Astrocyte (in vitro differentiated cells and primary cell): ENCODE data around the gene CHCHD6. TPM values are rescaled to one million over a fixed set of nuclear protein-coding genes. Genes with fewer than 3 reads are reported as not detected.
A peak's percentile ranks its signal among the peaks of the same experiment; 100 is the strongest.

Source experiments
- DNase-seq: peaks from one replicate; pipeline ENCODE4 v3.0.0-alpha.2; 2010; ENCODE audit warnings: low read depth
- FAIRE-seq: peaks from 2 replicates; lab custom pipeline; 2011; peaks lifted over from hg19 to GRCh38; lab: Jason Lieb, UNC
- H2AFZ ChIP-seq: 2 replicates; pipeline ENCODE4 v1.6.0; 2012; ENCODE audit warnings: low read depth, low read length, inconsistent platforms
- H3K27ac ChIP-seq: 2 replicates; pipeline ENCODE4 v1.5.1; 2011; ENCODE audit warnings: low read depth, low read length, inconsistent platforms
- H3K27me3 ChIP-seq: 2 replicates; pipeline ENCODE4 v1.6.0; 2011; ENCODE audit warnings: low read length, inconsistent platforms; ENCODE audit not compliant: insufficient read depth
- H3K36me3 ChIP-seq: 2 replicates; pipeline ENCODE4 v1.5.1; 2011; ENCODE audit warnings: low read length, inconsistent platforms; ENCODE audit not compliant: insufficient read depth
- H3K4me1 ChIP-seq: 2 replicates; pipeline ENCODE4 v1.5.1; 2011; ENCODE audit warnings: low read length, inconsistent platforms; ENCODE audit not compliant: insufficient read depth
- H3K4me2 ChIP-seq: 2 replicates; pipeline ENCODE4 v1.6.0; 2012; ENCODE audit warnings: low read length, inconsistent platforms
- H3K4me3 ChIP-seq: 2 replicates; pipeline ENCODE4 v1.5.1; 2011; ENCODE audit warnings: low read depth, mild to moderate bottlenecking, low read length, inconsistent platforms; ENCODE audit not compliant: insufficient read depth
- H3K79me2 ChIP-seq: 2 replicates; pipeline ENCODE4 v1.6.0; 2012; ENCODE audit warnings: mild to moderate bottlenecking, low read length, inconsistent platforms; ENCODE audit not compliant: insufficient read depth
- H3K9ac ChIP-seq: 2 replicates; pipeline ENCODE4 v1.6.0; 2012; ENCODE audit warnings: mild to moderate bottlenecking, low read length, inconsistent platforms
- H3K9me3 ChIP-seq: 2 replicates; pipeline ENCODE4 v1.5.1; 2012; ENCODE audit warnings: low read depth, mild to moderate bottlenecking, low read length, inconsistent platforms; ENCODE audit not compliant: insufficient read depth
- H4K20me1 ChIP-seq: 2 replicates; pipeline ENCODE4 v1.6.0; 2012; ENCODE audit warnings: low read length, inconsistent platforms; ENCODE audit not compliant: insufficient read depth
- H3K27ac Mint-ChIP-seq: one replicate; pipeline ENCODE4 v1.8.0; 2021; ENCODE audit warnings: mild to moderate bottlenecking, mixed read lengths; ENCODE audit not compliant: unreplicated experiment
- H3K27me3 Mint-ChIP-seq: one replicate; pipeline ENCODE4 v1.8.0; 2021; ENCODE audit warnings: low read depth, mixed read lengths; ENCODE audit not compliant: unreplicated experiment
- H3K36me3 Mint-ChIP-seq: one replicate; pipeline ENCODE4 v1.8.0; 2021; ENCODE audit warnings: low read depth, mixed read lengths; ENCODE audit not compliant: unreplicated experiment
- H3K4me1 Mint-ChIP-seq: one replicate; pipeline ENCODE4 v1.8.0; 2021; ENCODE audit warnings: low read depth, mixed read lengths; ENCODE audit not compliant: unreplicated experiment
- H3K4me3 Mint-ChIP-seq: one replicate; pipeline ENCODE4 v1.8.0; 2021; ENCODE audit warnings: mild to moderate bottlenecking, moderate library complexity, mixed read lengths; ENCODE audit not compliant: unreplicated experiment
- H3K9me3 Mint-ChIP-seq: one replicate; pipeline ENCODE4 v1.8.0; 2021; ENCODE audit warnings: mild to moderate bottlenecking, mixed read lengths; ENCODE audit not compliant: unreplicated experiment
- CTCF ChIP-seq: IDR thresholded peaks from 2 replicates; pipeline ENCODE4 v1.5.1; 2011; ENCODE audit warnings: low read depth, mild to moderate bottlenecking, inconsistent platforms, low read length, moderate library complexity; ENCODE audit not compliant: insufficient read depth
- EZH2 ChIP-seq: IDR thresholded peaks from 2 replicates; pipeline ENCODE4 v1.6.1; 2012; ENCODE audit warnings: mild to moderate bottlenecking, low read length, inconsistent platforms; ENCODE audit not compliant: insufficient read depth
- total RNA-seq: library from RNA; stranded (reverse); gene quantifications from 2 replicates; pipeline ENCODE4 v1.2.1, GENCODE V29; 2021

CHCHD6 gene
- total RNA-seq, 1 donor from 2014 or later, result 21.1 TPM

DNA sequence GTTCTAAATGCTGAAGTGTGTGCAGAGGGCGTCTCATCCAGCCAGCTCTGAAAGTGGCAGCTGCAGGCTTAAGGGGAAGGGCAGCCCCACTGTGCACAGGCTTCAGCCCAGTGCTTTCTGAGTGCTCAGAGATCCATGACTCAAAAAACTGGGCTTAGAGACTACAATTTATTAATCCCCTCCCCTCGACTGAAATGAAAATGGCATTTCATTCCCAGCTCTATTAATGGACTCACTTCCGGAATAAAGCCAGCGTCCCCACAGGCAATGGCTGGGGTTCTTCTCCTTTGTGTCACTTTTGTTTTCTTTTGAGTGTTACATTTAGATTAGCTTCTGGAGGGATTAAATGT, 223.3 kb downstream of the CHCHD6 start:
- no peaks in the 10 kb centered on the region for H3K36me3 ChIP-seq
- H3K36me3 Mint-ChIP-seq, result peaks cover 8% of the 10 kb centered on the region
- no peaks in the 10 kb centered on the region for H4K20me1 ChIP-seq
- H3K9me3 ChIP-seq, result no peaks in the 10 kb centered on the region
- no peak overlapping the region for H3K4me3 Mint-ChIP-seq
- peaks cover 40% of the 10 kb centered on the region for H3K4me1 ChIP-seq
- peaks cover 5% of the 10 kb centered on the region for H3K27me3 Mint-ChIP-seq
- H3K4me2 ChIP-seq, result peak overlapping the region; percentile 55
- peak overlapping the region; percentile 44 for H3K9ac ChIP-seq
- no peaks in the 10 kb centered on the region for H3K27me3 ChIP-seq
- H2AFZ ChIP-seq, result no peak overlapping the region
- TF ChIP-seq EZH2 (no peak), CTCF (no peak)
- DNase-seq (no peak), FAIRE-seq (no peak)
- no peaks in the 10 kb centered on the region for H3K79me2 ChIP-seq
- peak overlapping the region; percentile 44 for H3K27ac ChIP-seq
- H3K9me3 Mint-ChIP-seq, result no peaks in the 10 kb centered on the region
- no peak overlapping the region for H3K4me3 ChIP-seq
- peaks cover 29% of the 10 kb centered on the region for H3K4me1 Mint-ChIP-seq
- H3K27ac Mint-ChIP-seq, result no peak overlapping the region

DNA sequence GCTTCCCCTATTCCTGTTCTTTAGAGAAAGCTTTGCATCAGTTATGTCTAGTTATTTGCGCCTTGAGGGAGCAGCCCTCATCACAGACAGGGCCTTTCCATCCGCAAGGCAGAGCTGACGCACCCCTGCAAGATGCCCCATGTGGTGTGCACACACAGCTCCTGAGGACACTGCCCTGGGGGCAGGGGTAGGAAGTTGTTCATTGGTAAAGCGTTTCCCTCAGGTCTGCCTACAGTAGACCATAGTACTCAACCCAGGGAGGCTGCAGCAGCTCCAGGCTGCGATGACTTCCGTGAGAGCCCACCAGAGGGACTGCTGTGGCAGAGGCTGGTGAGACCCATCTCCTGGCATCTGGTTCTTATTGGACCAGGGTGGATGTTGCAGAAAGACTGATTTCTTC, 223.8 kb downstream of the CHCHD6 start:
- no peak overlapping the region for H3K27ac Mint-ChIP-seq
- no peak overlapping the region for H3K27ac ChIP-seq
- H3K9ac ChIP-seq, result peak overlapping the region; percentile 44
- TF ChIP-seq CTCF, result no peak
- no peak for TF ChIP-seq EZH2
- no peak overlapping the region for H2AFZ ChIP-seq
- no peaks in the 10 kb centered on the region for H3K27me3 ChIP-seq
- FAIRE-seq, result no peak
- H3K4me2 ChIP-seq, result peak overlapping the region; percentile 55
- H4K20me1 ChIP-seq, result no peaks in the 10 kb centered on the region
- no peaks in the 10 kb centered on the region for H3K9me3 ChIP-seq
- peaks cover 5% of the 10 kb centered on the region for H3K27me3 Mint-ChIP-seq
- no peak overlapping the region for H3K4me3 Mint-ChIP-seq
- no peak for DNase-seq
- H3K36me3 Mint-ChIP-seq, result peaks cover 8% of the 10 kb centered on the region
- H3K79me2 ChIP-seq, result no peaks in the 10 kb centered on the region
- H3K9me3 Mint-ChIP-seq, result no peaks in the 10 kb centered on the region
- H3K36me3 ChIP-seq, result no peaks in the 10 kb centered on the region
- peaks cover 44% of the 10 kb centered on the region for H3K4me1 ChIP-seq
- H3K4me3 ChIP-seq, result no peak overlapping the region
- H3K4me1 Mint-ChIP-seq, result peaks cover 31% of the 10 kb centered on the region

GRCh38 chr3:126928921-126929474, 225.0 kb downstream of the CHCHD6 start:
- Mint-ChIP-seq H3K9me3 (no peaks in the 10 kb centered on the region), H3K4me3 (no peak overlapping the region), H3K27ac (no peak overlapping the region), H3K36me3 (peaks cover 8% of the 10 kb centered on the region), H3K4me1 (peaks cover 34% of the 10 kb centered on the region), H3K27me3 (peaks cover 5% of the 10 kb centered on the region)
- no peaks in the 10 kb centered on the region for H3K36me3 ChIP-seq
- no peak overlapping the region for H3K4me3 ChIP-seq
- no peak overlapping the region for H2AFZ ChIP-seq
- H3K9ac ChIP-seq, result no peak overlapping the region
- H3K27me3 ChIP-seq, result no peaks in the 10 kb centered on the region
- H3K27ac ChIP-seq, result no peak overlapping the region
- no peaks in the 10 kb centered on the region for H3K9me3 ChIP-seq
- no peaks in the 10 kb centered on the region for H4K20me1 ChIP-seq
- no peak for DNase-seq
- H3K79me2 ChIP-seq, result no peaks in the 10 kb centered on the region
- H3K4me1 ChIP-seq, result peaks cover 47% of the 10 kb centered on the region
- TF ChIP-seq CTCF (no peak), EZH2 (no peak)
- FAIRE-seq, result no peak
- no peak overlapping the region for H3K4me2 ChIP-seq
